22Rv1 (cell line): Measurements from ENCODE around the gene LARP4B.

Source experiments
- CTCF ChIP-seq: fragments of 450-650 bp; IDR thresholded peaks from 2 replicates; pipeline ENCODE4 v1.5.1; 2017; ENCODE audit warnings: mild to moderate bottlenecking
- ZFX ChIP-seq: fragments of 450-650 bp; IDR thresholded peaks from 2 replicates; pipeline ENCODE4 v1.6.1; 2017; ENCODE audit warnings: antibody characterized with exemption, borderline replicate concordance

GRCh38 chr10:856416-857157 lies 74.9 kb downstream of the LARP4B start:
- no peak for TF ChIP-seq CTCF
- TF ChIP-seq ZFX = no peak
